Retinal pigment epithelial cell (primary cell): Measurements from ENCODE around the gene CCNK.

Experiments used
- DNase-seq: peaks from one replicate; pipeline ENCODE4 v3.0.0-alpha.2; 2010; ENCODE audit warnings: low read depth
- H3K4me3 ChIP-seq: 2 replicates; pipeline ENCODE4 v1.5.1; 2011; ENCODE audit warnings: mild to moderate bottlenecking, low read length, control low read depth, moderate library complexity
- TF ChIP-seq, protein P1 (sequence below): conservative IDR thresholded peaks from 2 replicates; pipeline ENCODE4 v1.5.1; 2011; ENCODE audit warnings: low read depth, low read length, control low read depth, inconsistent platforms

CCNK gene

GRCh38 chr14:99505089-99505488 is 23.9 kb downstream of the CCNK start:
- TF ChIP-seq, protein P1, sequence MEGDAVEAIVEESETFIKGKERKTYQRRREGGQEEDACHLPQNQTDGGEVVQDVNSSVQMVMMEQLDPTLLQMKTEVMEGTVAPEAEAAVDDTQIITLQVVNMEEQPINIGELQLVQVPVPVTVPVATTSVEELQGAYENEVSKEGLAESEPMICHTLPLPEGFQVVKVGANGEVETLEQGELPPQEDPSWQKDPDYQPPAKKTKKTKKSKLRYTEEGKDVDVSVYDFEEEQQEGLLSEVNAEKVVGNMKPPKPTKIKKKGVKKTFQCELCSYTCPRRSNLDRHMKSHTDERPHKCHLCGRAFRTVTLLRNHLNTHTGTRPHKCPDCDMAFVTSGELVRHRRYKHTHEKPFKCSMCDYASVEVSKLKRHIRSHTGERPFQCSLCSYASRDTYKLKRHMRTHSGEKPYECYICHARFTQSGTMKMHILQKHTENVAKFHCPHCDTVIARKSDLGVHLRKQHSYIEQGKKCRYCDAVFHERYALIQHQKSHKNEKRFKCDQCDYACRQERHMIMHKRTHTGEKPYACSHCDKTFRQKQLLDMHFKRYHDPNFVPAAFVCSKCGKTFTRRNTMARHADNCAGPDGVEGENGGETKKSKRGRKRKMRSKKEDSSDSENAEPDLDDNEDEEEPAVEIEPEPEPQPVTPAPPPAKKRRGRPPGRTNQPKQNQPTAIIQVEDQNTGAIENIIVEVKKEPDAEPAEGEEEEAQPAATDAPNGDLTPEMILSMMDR, result no peak
- no peak for DNase-seq
- H3K4me3 ChIP-seq, result no peak overlapping the region

DNA sequence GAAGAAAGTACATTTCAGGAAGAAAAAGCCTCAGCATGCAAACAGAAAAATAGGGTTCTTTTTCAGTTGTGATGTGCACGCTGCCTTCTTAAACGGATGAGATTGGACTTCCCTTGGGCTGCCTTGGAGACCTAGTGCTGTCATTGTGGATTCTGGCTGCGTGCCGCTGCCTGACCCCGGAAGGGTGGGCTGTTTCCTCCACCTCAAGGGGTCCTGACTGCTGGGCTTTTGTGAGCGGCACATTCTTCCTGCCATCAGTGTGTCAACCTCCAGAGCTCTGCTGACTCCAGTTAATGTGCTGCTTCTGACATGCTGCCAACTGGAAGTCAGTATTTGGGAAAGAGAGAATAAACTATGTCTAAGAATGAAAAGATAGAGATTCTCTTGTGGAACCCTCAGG is 25.1 kb downstream of the CCNK start:
- TF ChIP-seq, protein P1, result no peak
- no peak overlapping the region for H3K4me3 ChIP-seq
- no peak for DNase-seq

- TF ChIP-seq, protein P1, result no peak
- no peak overlapping the region for H3K4me3 ChIP-seq
- no peak for DNase-seq
Measured at GRCh38 chr14:99507860-99508640, 26.8 kb downstream of the CCNK start.

DNA sequence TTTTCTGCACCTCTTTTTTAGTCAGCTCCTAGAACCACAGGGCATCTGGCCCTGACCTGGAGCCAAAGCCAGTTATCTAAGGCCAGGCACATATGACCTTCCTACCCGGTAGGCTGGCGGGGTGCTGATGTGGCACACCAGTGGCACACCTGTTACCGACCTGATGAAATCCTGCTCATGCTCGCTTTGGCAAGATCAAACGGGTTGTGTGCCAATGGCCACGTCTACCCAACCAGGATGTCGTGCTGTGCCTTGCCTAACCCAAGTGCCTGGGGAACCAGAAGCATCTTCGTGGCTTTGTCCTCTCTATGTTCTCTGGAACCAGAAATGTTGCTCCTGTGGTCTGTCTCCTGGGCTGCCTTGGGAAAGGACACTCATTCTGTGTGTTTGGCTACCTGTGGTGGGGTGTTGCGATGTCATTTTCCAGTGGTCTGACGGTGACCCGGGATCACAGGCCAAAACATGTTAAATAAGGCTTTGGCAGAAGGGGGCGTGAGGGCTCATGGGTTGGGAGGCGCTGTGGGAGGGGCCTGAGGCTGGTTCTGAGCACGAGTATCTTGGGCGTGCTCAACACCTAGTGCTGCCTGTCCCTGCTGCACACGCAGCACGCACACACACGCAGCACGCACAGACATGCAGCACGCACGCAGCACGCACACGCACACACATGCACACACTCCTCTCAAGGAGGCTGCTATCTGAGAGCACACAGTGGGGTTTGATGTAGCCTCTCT is 27.9 kb downstream of the CCNK start:
- no peak for DNase-seq
- TF ChIP-seq, protein P1, result no peak
- H3K4me3 ChIP-seq, result no peak overlapping the region

DNA sequence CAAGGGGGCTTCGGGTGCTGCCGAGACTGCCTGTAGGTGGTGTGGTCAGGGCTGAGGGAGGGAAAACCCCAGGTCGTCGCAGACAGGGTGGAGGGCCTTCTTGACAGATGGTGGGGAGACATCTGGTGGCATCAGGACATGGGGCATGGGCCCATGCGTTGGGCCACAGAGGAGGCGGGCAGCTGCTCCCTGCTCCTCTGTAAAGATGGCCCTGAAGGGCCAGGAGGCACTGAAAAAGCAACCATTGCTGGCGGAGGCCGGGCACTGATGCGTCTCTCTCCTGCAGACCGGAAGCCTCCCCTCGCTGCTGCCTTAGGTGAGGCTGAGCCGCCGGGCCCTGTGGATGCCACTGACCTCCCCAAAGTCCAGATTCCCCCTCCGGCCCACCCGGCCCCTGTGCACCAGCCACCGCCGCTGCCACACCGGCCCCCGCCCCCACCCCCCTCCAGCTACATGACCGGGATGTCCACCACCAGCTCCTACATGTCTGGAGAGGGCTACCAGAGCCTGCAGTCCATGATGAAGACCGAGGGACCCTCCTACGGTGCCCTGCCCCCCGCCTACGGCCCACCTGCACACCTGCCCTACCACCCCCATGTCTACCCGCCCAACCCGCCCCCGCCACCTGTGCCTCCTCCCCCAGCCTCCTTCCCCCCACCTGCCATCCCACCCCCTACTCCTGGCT is 28.8 kb downstream of the CCNK start:
- TF ChIP-seq, protein P1, result no peak
- H3K4me3 ChIP-seq, result no peak overlapping the region
- no peak for DNase-seq

DNA sequence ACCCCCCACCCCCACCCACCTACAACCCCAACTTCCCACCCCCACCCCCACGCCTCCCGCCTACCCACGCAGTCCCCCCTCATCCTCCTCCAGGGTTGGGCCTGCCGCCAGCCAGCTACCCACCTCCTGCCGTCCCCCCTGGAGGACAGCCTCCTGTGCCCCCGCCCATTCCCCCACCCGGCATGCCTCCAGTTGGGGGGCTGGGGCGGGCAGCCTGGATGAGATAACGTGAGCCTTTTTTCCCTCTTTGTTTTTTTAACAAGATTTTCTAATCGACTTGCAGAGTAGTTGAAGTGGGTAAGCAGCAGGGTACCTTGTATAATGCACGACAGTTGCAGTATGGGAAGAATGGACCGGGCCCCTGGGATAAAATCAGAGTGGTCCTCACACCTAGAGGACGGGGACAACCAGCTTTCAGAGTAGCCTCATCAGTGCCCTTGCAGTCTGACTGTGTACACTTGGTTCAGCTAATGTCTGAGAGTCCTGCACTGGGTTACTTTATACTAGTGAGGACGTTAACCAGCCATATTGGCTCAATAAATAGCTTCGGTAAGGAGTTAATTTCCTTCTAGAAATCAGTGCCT is 29.4 kb downstream of the CCNK start:
- no peak for DNase-seq
- H3K4me3 ChIP-seq, result no peak overlapping the region
- TF ChIP-seq, protein P1, result no peak
